ENCODE data around the gene ARRDC3. TPM values are rescaled to one million over a fixed set of nuclear protein-coding genes. Genes with fewer than 3 reads are reported as not detected.

The ARRDC3 gene
- total and polyA plus RNA-seq, 10 of the 15 experiments (the other 5 are each of a cell fraction or from before 2014, with no cell fraction given), result 2.3 to 14.0 (median 8.6) TPM

- no peak for TF ChIP-seq NRF1 (conservative IDR thresholded peaks at IDR 0.05; ENCODE audit: low read depth, low read length)
- TF ChIP-seq ZNF592 (IDR thresholded peaks at IDR 0.05), result peak; percentile 87; the same call in 1 of the 2 replicates
- no peak for TF ChIP-seq CBX3 (IDR thresholded peaks at IDR 0.05; ENCODE audit: borderline replicate concordance, low read depth)
- TF ChIP-seq LARP7 (IDR thresholded peaks at IDR 0.05), result no peak
- no peak for TF ChIP-seq IRF3 (IDR thresholded peaks at IDR 0.05)
- TF ChIP-seq SMARCA5 (IDR thresholded peaks at IDR 0.05), result peak; percentile 88
- peak; percentile 72 to 99 (median 94); a peak in 5 of 6 replicates for TF ChIP-seq CTCF (IDR thresholded peaks at IDR 0.05 in 2 of 3, conservative IDR thresholded peaks at IDR 0.05 in 1 of 3; ENCODE audit: control insufficient read depth in 2 of 3, extremely low read depth in 1 of 3, insufficient read depth in 1 of 3, low read depth in 3 of 3, low read length in 3 of 3)
- TF ChIP-seq RELA (IDR thresholded peaks at IDR 0.05; ENCODE audit: borderline replicate concordance, partially characterized antibody), result no peak
- peak; percentile 58; the same call in 1 of the 2 replicates for TF ChIP-seq CBX5 (IDR thresholded peaks at IDR 0.05; ENCODE audit: low read depth)
- TF ChIP-seq NFXL1 (IDR thresholded peaks at IDR 0.05; ENCODE audit: borderline replicate concordance), result no peak
- peak; percentile 100 for TF ChIP-seq RAD21 (IDR thresholded peaks at IDR 0.05; ENCODE audit: insufficient read depth, low read depth, low read length)
- peak; percentile 68; the same call in 1 of the 2 replicates for TF ChIP-seq FOXM1 (IDR thresholded peaks at IDR 0.05; ENCODE audit: low read depth, low read length)
- no peak for TF ChIP-seq EP300 (IDR thresholded peaks at IDR 0.05; ENCODE audit: borderline replicate concordance in 1 of 2, control insufficient read depth in 1 of 2, low read depth in 2 of 2, low read length in 2 of 2)
- no peak for TF ChIP-seq ZNF274 (IDR thresholded peaks at IDR 0.05; ENCODE audit: insufficient read depth, insufficient read length)
- TF ChIP-seq FOXK2 (IDR thresholded peaks at IDR 0.05), result no peak
- TF ChIP-seq ZBED1 (IDR thresholded peaks at IDR 0.05; ENCODE audit: borderline replicate concordance), result no peak
- TF ChIP-seq GABPA (IDR thresholded peaks at IDR 0.05; ENCODE audit: low read depth), result no peak
- TF ChIP-seq PKNOX1 (IDR thresholded peaks at IDR 0.05), result no peak
Measured at GRCh38 chr5:91384671-91385430, 1.7 kb upstream of the ARRDC3 start (continued).
